Mucosa of descending colon (tissue), 3 donors: ENCODE measurements around the gene SND1. TPM values are rescaled to one million over a fixed set of nuclear protein-coding genes. Genes with fewer than 3 reads are reported as not detected.

ENCODE experiments used
- ATAC-seq: fragments of 200-7000 bp; cut with Tn5 transposase; one replicate; pipeline ENCODE4 v1.9.1; 2020; ENCODE audit warnings: mild to moderate bottlenecking, moderate library complexity
- DNase-seq, 3 donors: peaks; one replicate each; pipeline ENCODE4 v3.0.0-alpha.2; 2020
- H3K36me3 ChIP-seq: fragments of 200-600 bp; one replicate; pipeline ENCODE4 v1.8.0; 2021; ENCODE audit warnings: low read depth, mild to moderate bottlenecking
- H3K4me1 ChIP-seq: fragments of 200-600 bp; one replicate; pipeline ENCODE4 v1.8.0; 2021; ENCODE audit warnings: low read depth, mild to moderate bottlenecking
- H3K4me3 ChIP-seq: fragments of 200-600 bp; one replicate; pipeline ENCODE4 v1.8.0; 2021; ENCODE audit warnings: mild to moderate bottlenecking
- H3K9me3 ChIP-seq: fragments of 200-600 bp; one replicate; pipeline ENCODE4 v1.8.0; 2021; ENCODE audit warnings: mild to moderate bottlenecking
- CTCF ChIP-seq: fragments of 200-600 bp; IDR thresholded peaks from one replicate; pipeline ENCODE4 v1.8.0; 2022; ENCODE audit warnings: antibody characterized with exemption, mild to moderate bottlenecking
- intact Hi-C, 2 donors: fragments of 100-400 bp; cut with DNase I in 1 of 2; cut with micrococcal nuclease in 1 of 2; formaldehyde crosslinking; loops; one replicate each; pipeline versions ENCODE4 v1.11.0 to v1.11.1; 2022; cut with DNase I, micrococcal nuclease
- total RNA-seq, 3 donors: library from RNA; stranded (reverse); fragmentation: NEBNext Ultra II Directional in 2 of 3; extraction: Animal tissue kit (Norgen Biotek cat#: 25700) in 2 of 3; gene quantifications; one replicate each; pipeline versions ENCODE4 v1.2.1 to v1.2.4, GENCODE V29; 2021 to 2023
- donor health status: DM: no; HTN: no; CAD: no; lungs with moderate emphysema.
- donor health status: DM: no; HTN: no; CAD: no.
- donor health status: DM: no; HTN: yes; CAD: no.

SND1 gene
- total RNA-seq, 3 donors from 2014 or later, result 99.0 to 131 (median 106) TPM

- ATAC-seq (no peak), DNase-seq (no peak)
- intact Hi-C loops, result no loop called here
- no peaks in the 10 kb centered on the region for H3K9me3 ChIP-seq
- no peaks in the 10 kb centered on the region for H3K36me3 ChIP-seq
- H3K4me1 ChIP-seq, result no peaks in the 10 kb centered on the region
- TF ChIP-seq CTCF, result no peak
- H3K4me3 ChIP-seq, result no peak overlapping the region
Measured at GRCh38 chr7:128124786-128125185, 472.8 kb downstream of the SND1 start.

GRCh38 chr7:128125816-128126215, 473.8 kb downstream of the SND1 start:
- no peak overlapping the region for H3K4me3 ChIP-seq
- intact Hi-C loops, result no loop called here
- H3K36me3 ChIP-seq, result no peaks in the 10 kb centered on the region
- no peak for TF ChIP-seq CTCF
- DNase-seq (no peak), ATAC-seq (no peak)
- no peaks in the 10 kb centered on the region for H3K4me1 ChIP-seq
- H3K9me3 ChIP-seq, result no peaks in the 10 kb centered on the region

GRCh38 chr7:128128401-128128800, 476.4 kb downstream of the SND1 start:
- intact Hi-C loops, result no loop called here
- no peak for ATAC-seq
- H3K4me3 ChIP-seq, result no peak overlapping the region
- no peak for TF ChIP-seq CTCF
- H3K36me3 ChIP-seq, result no peaks in the 10 kb centered on the region
- no peaks in the 10 kb centered on the region for H3K9me3 ChIP-seq
- H3K4me1 ChIP-seq, result no peaks in the 10 kb centered on the region
- DNase-seq, result no peak

GRCh38 chr7:128129224-128129864, 477.4 kb downstream of the SND1 start:
- Histone ChIP-seq H3K4me1 (no peaks in the 10 kb centered on the region), H3K36me3 (no peaks in the 10 kb centered on the region), H3K4me3 (no peak overlapping the region), H3K9me3 (no peaks in the 10 kb centered on the region)
- intact Hi-C loops, result no loop called here
- ATAC-seq (no peak), DNase-seq (no peak)
- TF ChIP-seq CTCF, result no peak

- TF ChIP-seq CTCF, result no peak
- DNase-seq (no peak), ATAC-seq (no peak)
- Histone ChIP-seq H3K36me3 (no peaks in the 10 kb centered on the region), H3K4me3 (no peak overlapping the region), H3K9me3 (no peaks in the 10 kb centered on the region), H3K4me1 (peaks cover 13% of the 10 kb centered on the region)
- intact Hi-C loops, result loop anchor here in 1 of 2 donors (5.0 kb wide), 1 partner anchor 81 kb away; no protein-coding TSS in a partner anchor
Measured at GRCh38 chr7:128131115-128131514, 479.1 kb downstream of the SND1 start.
